IMR-90 (cell line): ENCODE results near the gene CD55. TPM values are rescaled to one million over a fixed set of nuclear protein-coding genes. Genes with fewer than 3 reads are reported as not detected.

ENCODE experiments used
- ATAC-seq: fragments of 200-7000 bp; cut with Tn5 transposase; 2 replicates; pipeline ENCODE4 v1.9.1; 2020; ENCODE audit warnings: low read depth, mild to moderate bottlenecking, moderate library complexity
- BruUV-seq: library from RNA; stranded (reverse); fragments of 400-500 nt; replicated peaks from 2 replicates; lab custom pipeline; 2021; lab: Mats Ljungman, UMichigan
- CTCF ChIA-PET: fragments of 300-600 bp; formaldehyde crosslinking; extraction: SDS; loops from one replicate; lab custom pipeline; 2021; ENCODE audit warnings: antibody characterized with exemption; lab: Yijun Ruan, JAX
- POLR2A ChIA-PET: fragments of 300-600 bp; sonication (Branson Sonifier 250); formaldehyde crosslinking; loops from one replicate; lab custom pipeline; 2022; ENCODE audit warnings: antibody characterized with exemption; ENCODE audit not compliant: unreplicated experiment; lab: Charles Lee
- DNase-seq: peaks from one replicate; pipeline ENCODE4 v3.0.0; 2013
- H2AFZ ChIP-seq: replicated peaks from 2 replicates; pipeline ENCODE3; 2013; ENCODE audit warnings: low read length, mild to moderate bottlenecking; ENCODE audit not compliant: poor library complexity
- H2AK5ac ChIP-seq: 2 replicates; pipeline ENCODE4 v1.6.1; 2013; ENCODE audit warnings: low read depth, low read length, inconsistent platforms
- H2AK9ac ChIP-seq: replicated peaks from 2 replicates; pipeline ENCODE3; 2013; ENCODE audit warnings: mild to moderate bottlenecking, low read depth, low read length, moderate library complexity; ENCODE audit not compliant: poor library complexity
- H2BK120ac ChIP-seq: 2 replicates; pipeline ENCODE4 v1.6.1; 2013; ENCODE audit warnings: low read depth, low read length, inconsistent platforms
- H2BK15ac ChIP-seq: 3 replicates; pipeline ENCODE4 v1.6.1; 2013; ENCODE audit warnings: low read depth, low read length, inconsistent platforms
- H2BK20ac ChIP-seq: 2 replicates; pipeline ENCODE4 v1.6.1; 2013; ENCODE audit warnings: low read depth, mild to moderate bottlenecking, inconsistent platforms, low read length, moderate library complexity
- H2BK5ac ChIP-seq: 2 replicates; pipeline ENCODE4 v1.6.1; 2013; ENCODE audit warnings: mild to moderate bottlenecking, low read depth, low read length, inconsistent platforms; ENCODE audit not compliant: poor library complexity, severe bottlenecking
- H3K14ac ChIP-seq: replicated peaks from 2 replicates; pipeline ENCODE4 v1.6.1; 2013; ENCODE audit warnings: low read depth, low read length, inconsistent platforms
- H3K18ac ChIP-seq: 2 replicates; pipeline ENCODE4 v1.6.1; 2013; ENCODE audit warnings: low read depth, low read length, control low read depth
- H3K23ac ChIP-seq: 2 replicates; pipeline ENCODE4 v1.6.1; 2013; ENCODE audit warnings: low read depth, low read length, inconsistent platforms
- H3K27ac ChIP-seq: 2 replicates; pipeline ENCODE4 v1.5.1; 2013; ENCODE audit warnings: mild to moderate bottlenecking, control low read depth, low read length; ENCODE audit not compliant: insufficient read depth
- H3K27me3 ChIP-seq: 2 replicates; pipeline ENCODE4 v1.6.1; 2013; ENCODE audit warnings: low read length; ENCODE audit not compliant: control insufficient read depth, insufficient read depth
- H3K36me3 ChIP-seq: 2 replicates; pipeline ENCODE4 v1.6.1; 2013; ENCODE audit warnings: low read length, mixed read lengths; ENCODE audit not compliant: control insufficient read depth, insufficient read depth
- H3K4ac ChIP-seq: 2 replicates; pipeline ENCODE4 v1.6.1; 2013; ENCODE audit warnings: low read depth, low read length, inconsistent platforms
- H3K4me1 ChIP-seq: 2 replicates; pipeline ENCODE4 v1.6.1; 2013; ENCODE audit warnings: low read length, mixed read lengths; ENCODE audit not compliant: control insufficient read depth, insufficient read depth
- H3K4me2 ChIP-seq: 2 replicates; pipeline ENCODE4 v1.6.1; 2013; ENCODE audit warnings: low read depth, mild to moderate bottlenecking, control low read depth, low read length, moderate library complexity
- H3K4me3 ChIP-seq: 2 replicates; pipeline ENCODE4 v1.5.1; 2013; ENCODE audit warnings: low read depth, mild to moderate bottlenecking, control low read depth, low read length, moderate library complexity; ENCODE audit not compliant: insufficient read depth
- H3K56ac ChIP-seq: 2 replicates; pipeline ENCODE4 v1.6.1; 2013; ENCODE audit warnings: low read length, inconsistent platforms; ENCODE audit not compliant: insufficient read depth; ENCODE audit errors: extremely low read depth
- H3K79me1 ChIP-seq, 2 experiments: 2 replicates each; pipeline ENCODE4 v1.6.1; 2013; ENCODE audit warnings: low read length in 2 of 2, inconsistent platforms in 1 of 2, low read depth in 1 of 2
- H3K9ac ChIP-seq: 2 replicates; pipeline ENCODE4 v1.6.1; 2013; ENCODE audit warnings: low read depth, low read length, control low read depth
- H3K9me1 ChIP-seq: 2 replicates; pipeline ENCODE4 v1.6.1; 2013; ENCODE audit warnings: low read length, inconsistent platforms; ENCODE audit not compliant: insufficient read depth
- H3K9me3 ChIP-seq: 2 replicates; pipeline ENCODE4 v1.6.1; 2013; ENCODE audit warnings: low read length; ENCODE audit not compliant: control insufficient read depth, insufficient read depth
- H4K20me1 ChIP-seq: 2 replicates; pipeline ENCODE4 v1.6.1; 2013; ENCODE audit warnings: low read length, inconsistent platforms; ENCODE audit not compliant: insufficient read depth
- H4K5ac ChIP-seq: 2 replicates; pipeline ENCODE4 v1.6.1; 2013; ENCODE audit warnings: mild to moderate bottlenecking, low read depth, low read length, control low read depth
- H4K8ac ChIP-seq, 2 experiments: 2 replicates each; pipeline ENCODE4 v1.6.1; 2013; ENCODE audit warnings: low read depth in 2 of 2, low read length in 2 of 2, control low read depth in 1 of 2, inconsistent platforms in 1 of 2
- H4K91ac ChIP-seq: 2 replicates; pipeline ENCODE4 v1.6.1; 2013; ENCODE audit warnings: low read depth, low read length, inconsistent platforms; ENCODE audit not compliant: insufficient read depth
- BHLHE40 ChIP-seq: fragments of 150-350 bp; IDR thresholded peaks from 2 replicates; pipeline ENCODE4 v1.6.1; 2016; ENCODE audit warnings: mild to moderate bottlenecking, low read depth, low read length
- CEBPB ChIP-seq: IDR thresholded peaks from 2 replicates; pipeline ENCODE4 v1.6.1; 2012; ENCODE audit warnings: low read depth, low read length, improper control_type of control experiment
- FOS ChIP-seq: fragments of 150-350 bp; IDR thresholded peaks from 2 replicates; pipeline ENCODE4 v1.6.1; 2016; ENCODE audit warnings: low read depth, low read length
- MAFK ChIP-seq: IDR thresholded peaks from 2 replicates; pipeline ENCODE4 v1.6.1; 2012; ENCODE audit warnings: low read depth, low read length, improper control_type of control experiment
- MAZ ChIP-seq: IDR thresholded peaks from 2 replicates; pipeline ENCODE4 v1.6.1; 2012; ENCODE audit warnings: low read depth, mild to moderate bottlenecking, low read length, improper control_type of control experiment, moderate library complexity, borderline replicate concordance
- MXI1 ChIP-seq: IDR thresholded peaks from 2 replicates; pipeline ENCODE4 v1.6.1; 2012; ENCODE audit warnings: low read depth, mild to moderate bottlenecking, low read length, moderate library complexity, borderline replicate concordance
- NFE2L2 ChIP-seq: fragments of 150-350 bp; IDR thresholded peaks from 2 replicates; pipeline ENCODE4 v1.6.1; 2016; ENCODE audit warnings: low read depth, mild to moderate bottlenecking, low read length
- POLR2A ChIP-seq: IDR thresholded peaks from 2 replicates; pipeline ENCODE4 v1.6.1; 2012; ENCODE audit warnings: mild to moderate bottlenecking, low read depth, low read length
- RAD21 ChIP-seq: IDR thresholded peaks from 2 replicates; pipeline ENCODE4 v1.6.1; 2012; ENCODE audit warnings: low read length, improper control_type of control experiment
- RCOR1 ChIP-seq: IDR thresholded peaks from 2 replicates; pipeline ENCODE4 v1.6.1; 2012; ENCODE audit warnings: mild to moderate bottlenecking, low read length, improper control_type of control experiment; ENCODE audit not compliant: insufficient replicate concordance
- SMC3 ChIP-seq: fragments of 150-350 bp; IDR thresholded peaks from 2 replicates; pipeline ENCODE4 v1.6.1; 2016; ENCODE audit warnings: low read depth, mild to moderate bottlenecking, antibody characterized with exemption, low read length, moderate library complexity
- USF2 ChIP-seq: fragments of 150-350 bp; IDR thresholded peaks from 2 replicates; pipeline ENCODE4 v1.6.1; 2017; ENCODE audit warnings: mild to moderate bottlenecking, antibody characterized with exemption, low read length, low read depth
- WGBS, 2 experiments: methylation state at CpG; one replicate each; pipeline versions ENCODE4 v1.1.5 to v1.1.7; 2013; ENCODE audit warnings: missing lambda C conversion rate in 2 of 2; ENCODE audit not compliant: insufficient read length in 1 of 2; ENCODE audit errors: extremely low coverage in 2 of 2; 5-methylcytosine and 5-hydroxymethylcytosine counted together
- dilution Hi-C: fragments of 300-500 bp; cut with HindIII; formaldehyde crosslinking; loops from one replicate; pipeline ENCODE4 v1.14.3; 2018; ENCODE audit warnings: low sequenced_read_pairs; ENCODE audit not compliant: unreplicated experiment
- in situ Hi-C: fragments of 300-500 bp; cut with MboI; formaldehyde crosslinking; loops from 3 replicates; pipeline ENCODE4 v1.14.3; 2019; ENCODE audit warnings: low sequenced_read_pairs, inconsistent platforms, mixed read lengths
- intact Hi-C: fragments of 100-400 bp; cut with micrococcal nuclease; formaldehyde crosslinking; loops from 2 replicates; pipeline ENCODE4 v1.10.0; 2022
- polyA plus RNA-seq, 3 experiments: library from polyadenylated mRNA; depleted of rRNA; stranded (reverse); fragments of >200 nt; gene quantifications; 2 replicates each; pipeline ENCODE4 v1.2.3, GENCODE V29; 2012; ENCODE audit warnings: low replicate concordance in 1 of 3
- total RNA-seq: library from RNA; depleted of rRNA; stranded (reverse); fragments of >200 nt; gene quantifications from 2 replicates; pipeline ENCODE4 v1.2.3, GENCODE V29; 2012

CD55 gene
- total and polyA plus RNA-seq, 2 of the 4 experiments (the other 2 are of a cell fraction) = 6.6 to 11.5 TPM

GRCh38 chr1:207329469-207329868 is 8.0 kb downstream of the CD55 start:
- ChIA-PET POLR2A (no interaction called here), CTCF (interaction anchor here (0.5 kb wide), 1 partner anchor 88 kb away, joined by 3 read pairs; no protein-coding TSS in a partner anchor)
- no TSS peak for BruUV-seq
- H3K23ac ChIP-seq = no peak overlapping the region
- no peaks in the 10 kb centered on the region for H4K20me1 ChIP-seq
- no peak overlapping the region for H3K9ac ChIP-seq
- no peaks in the 10 kb centered on the region for H3K9me1 ChIP-seq
- H4K91ac ChIP-seq = no peak overlapping the region
- WGBS, 2 experiments = 93% methylated on average over 2 of the region's 3 CpGs; no CpG with 5 or more reads in 1 of the 2 experiments
- H3K79me1 ChIP-seq = no peaks in the 10 kb centered on the region
- H2BK20ac ChIP-seq = no peak overlapping the region
- H3K27ac ChIP-seq = no peak overlapping the region
- no peak overlapping the region for H2BK120ac ChIP-seq
- no peak overlapping the region for H3K14ac ChIP-seq
- H2AFZ ChIP-seq = no peak overlapping the region
- no peak overlapping the region for H3K56ac ChIP-seq
- no peak overlapping the region for H3K4me2 ChIP-seq
- H4K5ac ChIP-seq = no peak overlapping the region
- no peaks in the 10 kb centered on the region; the same call in 1 of the 2 replicates for H3K4me1 ChIP-seq
- TF ChIP-seq FOS = no peak
- no peak for TF ChIP-seq CEBPB
- no peak for TF ChIP-seq SMC3
- TF ChIP-seq MAFK = no peak
- no peak for TF ChIP-seq POLR2A
- no peak for TF ChIP-seq BHLHE40
- no peak for TF ChIP-seq RCOR1
- TF ChIP-seq MXI1 = no peak
- TF ChIP-seq RAD21 = no peak
- no peak for TF ChIP-seq USF2
- TF ChIP-seq NFE2L2 = no peak
- no peak for TF ChIP-seq MAZ
- H2AK9ac ChIP-seq = no peak overlapping the region
- no peak overlapping the region for H3K18ac ChIP-seq
- intact Hi-C loops (no loop called here), in situ Hi-C loops (no loop called here), dilution Hi-C loops (no loop called here)
- no peaks in the 10 kb centered on the region for H3K9me3 ChIP-seq
- ATAC-seq = no peak
- no peak overlapping the region for H4K8ac ChIP-seq
- no peaks in the 10 kb centered on the region for H3K27me3 ChIP-seq
- H2BK5ac ChIP-seq = no peak overlapping the region
- no peak overlapping the region for H2AK5ac ChIP-seq
- no peak for DNase-seq
- no peak overlapping the region for H3K4me3 ChIP-seq
- H2BK15ac ChIP-seq = no peak overlapping the region
- H3K4ac ChIP-seq = no peak overlapping the region
- H3K36me3 ChIP-seq = peaks cover 13% of the 10 kb centered on the region
